GM12874 (cell line): Measurements from ENCODE around the gene OLIG2.

Experiments
- CTCF ChIP-seq: IDR thresholded peaks from 2 replicates; pipeline ENCODE4 v1.5.1; 2011; ENCODE audit warnings: low read depth, mild to moderate bottlenecking, control low read depth, low read length, moderate library complexity; ENCODE audit not compliant: insufficient read depth

Gene OLIG2

DNA sequence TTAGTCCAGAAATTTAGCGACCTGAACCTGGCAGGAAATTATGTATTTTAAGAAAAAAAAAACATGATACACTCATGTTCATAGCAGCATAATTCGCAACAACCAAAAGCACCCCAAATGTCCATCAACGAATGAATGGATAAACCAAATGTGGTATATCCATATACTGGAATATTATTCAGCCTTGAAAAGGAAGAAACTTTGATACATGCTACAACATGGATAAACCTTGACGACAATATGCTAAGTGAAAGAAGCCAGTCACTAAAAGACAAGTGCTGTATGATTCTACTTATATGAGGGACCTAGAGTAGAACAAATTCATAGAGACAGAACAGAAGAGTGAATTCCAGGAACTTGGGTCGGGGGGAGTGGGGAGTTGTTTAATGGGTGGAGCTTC lies 43.5 kb downstream of the OLIG2 start:
- TF ChIP-seq CTCF, result no peak

DNA sequence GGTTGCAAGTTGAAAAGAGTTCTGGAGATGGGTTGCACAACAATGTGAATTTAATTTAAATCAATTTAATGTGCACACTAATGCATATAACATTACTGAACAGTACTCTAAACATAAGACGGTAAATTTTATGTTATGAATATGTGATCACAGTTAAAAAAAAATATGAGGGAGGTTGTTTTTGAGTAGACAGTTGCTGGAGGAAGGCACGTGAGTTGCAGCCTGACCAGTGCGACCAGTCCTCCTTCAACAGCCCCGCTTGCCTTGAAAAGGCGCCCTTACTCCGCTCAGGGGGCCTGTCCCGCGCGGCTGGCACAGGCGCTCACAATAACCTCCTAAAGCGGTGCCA lies 43.9 kb downstream of the OLIG2 start:
- TF ChIP-seq CTCF, result no peak

- TF ChIP-seq CTCF, result no peak
Measured at GRCh38 chr21:33069994-33070743, 44.4 kb downstream of the OLIG2 start, which contains the start of gene OLIG1. OLIG1 (plus strand) TSS chr21:33070141; CDS start chr21:33070247, 106 bp downstream.

- no peak for TF ChIP-seq CTCF
Measured at GRCh38 chr21:33070744-33070997, 44.9 kb downstream of the OLIG2 start.

DNA sequence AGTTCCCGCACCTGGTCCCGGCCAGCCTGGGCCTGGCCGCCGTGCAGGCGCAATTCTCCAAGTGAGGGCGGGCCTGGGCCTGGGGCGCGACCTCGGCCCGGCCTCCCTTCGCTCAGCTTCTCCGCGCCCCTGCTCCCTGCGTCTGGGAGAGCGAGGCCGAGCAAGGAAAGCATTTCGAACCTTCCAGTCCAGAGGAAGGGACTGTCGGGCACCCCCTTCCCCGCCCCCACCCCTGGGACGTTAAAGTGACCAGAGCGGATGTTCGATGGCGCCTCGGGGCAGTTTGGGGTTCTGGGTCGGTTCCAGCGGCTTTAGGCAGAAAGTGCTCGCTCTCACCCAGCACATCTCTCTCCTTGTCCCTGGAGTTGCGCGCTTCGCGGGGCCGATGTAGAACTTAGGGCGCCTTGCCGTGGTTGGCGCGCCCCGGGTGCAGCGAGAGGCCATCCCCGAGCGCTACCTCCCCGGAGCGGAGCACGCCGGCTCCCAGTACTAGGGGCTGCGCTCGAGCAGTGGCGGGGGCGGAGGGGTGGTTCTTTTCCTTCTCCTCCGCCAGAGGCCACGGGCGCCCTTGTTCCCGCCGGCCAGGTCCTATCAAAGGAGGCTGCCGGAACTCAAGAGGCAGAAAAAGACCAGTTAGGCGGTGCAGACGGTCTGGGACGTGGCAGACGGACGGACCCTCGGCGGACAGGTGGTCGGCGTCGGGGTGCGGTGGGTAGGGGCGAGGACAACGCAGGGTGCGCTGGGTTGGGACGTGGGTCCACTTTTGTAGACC lies 45.4 kb downstream of the OLIG2 start:
- TF ChIP-seq CTCF, result no peak

DNA sequence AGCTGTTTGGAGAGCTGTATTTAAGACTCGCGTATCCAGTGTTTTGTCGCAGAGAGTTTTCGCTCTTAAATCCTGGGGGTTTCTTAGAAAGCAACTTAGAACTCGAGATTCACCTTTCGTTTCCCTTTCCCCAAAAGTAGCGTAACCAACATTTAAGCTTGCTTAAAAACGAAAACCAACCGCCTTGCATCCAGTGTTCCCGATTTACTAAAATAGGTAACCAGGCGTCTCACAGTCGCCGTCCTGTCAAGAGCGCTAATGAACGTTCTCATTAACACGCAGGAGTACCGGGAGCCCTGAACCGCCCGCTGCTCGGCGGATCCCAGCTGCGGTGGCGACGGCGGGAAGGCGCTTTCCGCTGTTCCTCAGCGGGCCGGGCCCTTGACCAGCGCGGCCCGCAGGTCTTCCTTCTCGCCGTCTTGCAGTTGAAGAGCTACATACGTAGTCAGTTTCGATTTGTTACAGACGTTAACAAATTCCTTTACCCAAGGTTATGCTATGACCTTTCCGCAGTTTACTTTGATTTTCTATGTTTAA lies 46.1 kb downstream of the OLIG2 start:
- TF ChIP-seq CTCF, result no peak

- TF ChIP-seq CTCF, result no peak
Measured at GRCh38 chr21:33073636-33074035, 47.9 kb downstream of the OLIG2 start.
